HepG2 (cell line): ENCODE measurements around the gene TULP3. TPM values are rescaled to one million over a fixed set of nuclear protein-coding genes. Genes with fewer than 3 reads are reported as not detected.

Source experiments
- CREBL2 ChIP-seq: sonication (generic); formaldehyde crosslinking; IDR thresholded peaks from 2 replicates; pipeline ENCODE4 v1.8.1; 2023; ENCODE audit warnings: missing genetic modification reagents, mild to moderate bottlenecking, borderline replicate concordance
- GMEB2 ChIP-seq: IDR thresholded peaks from 2 replicates; pipeline ENCODE4 v1.6.1; 2016; ENCODE audit warnings: missing biosample characterization, missing genetic modification reagents, low read depth
- IRF1 ChIP-seq: sonication (generic); formaldehyde crosslinking; IDR thresholded peaks from 2 replicates; pipeline ENCODE4 v1.4.0; 2020; ENCODE audit warnings: low read depth, mild to moderate bottlenecking, missing genetic modification reagents
- KMT2B ChIP-seq: IDR thresholded peaks from 2 replicates; pipeline ENCODE4 v1.6.1; 2016; ENCODE audit warnings: missing genetic modification reagents, missing compliant biosample characterization
- MZF1 ChIP-seq: sonication (generic); formaldehyde crosslinking; IDR thresholded peaks from 2 replicates; pipeline ENCODE4 v1.8.1; 2023; ENCODE audit warnings: mild to moderate bottlenecking, missing genetic modification reagents, borderline replicate concordance
- NR2C2 ChIP-seq: sonication (generic); formaldehyde crosslinking; IDR thresholded peaks from 2 replicates; pipeline ENCODE4 v1.4.0; 2020; ENCODE audit warnings: missing genetic modification reagents, mild to moderate bottlenecking, moderate library complexity, borderline replicate concordance
- PITX1 ChIP-seq: sonication (generic); formaldehyde crosslinking; IDR thresholded peaks from 2 replicates; pipeline ENCODE4 v1.5.1; 2020; ENCODE audit warnings: mild to moderate bottlenecking, missing genetic modification reagents
- TBP ChIP-seq: sonication (generic); formaldehyde crosslinking; IDR thresholded peaks from 2 replicates; pipeline ENCODE4 v1.5.0; 2020; ENCODE audit warnings: missing genetic modification reagents
- TEAD3 ChIP-seq: optimal IDR thresholded peaks from 2 replicates; pipeline ENCODE3; 2016; ENCODE audit warnings: borderline replicate concordance
- TERF1 ChIP-seq: sonication (generic); formaldehyde crosslinking; IDR thresholded peaks from 2 replicates; pipeline ENCODE4 v1.8.0; 2022; ENCODE audit warnings: mild to moderate bottlenecking, missing genetic modification reagents, moderate library complexity
- ZHX2 ChIP-seq, 2 experiments: sonication (generic) in 1 of 2; formaldehyde crosslinking in 1 of 2; IDR thresholded peaks; 2 replicates each; pipeline versions ENCODE4 v1.6.1 to v1.9.0; 2014 to 2022; ENCODE audit warnings: antibody characterized with exemption in 1 of 2, borderline replicate concordance in 1 of 2, inconsistent platforms in 1 of 2, low read depth in 1 of 2, missing genetic modification reagents in 1 of 2
- ZNF335 ChIP-seq: sonication (generic); formaldehyde crosslinking; IDR thresholded peaks from 2 replicates; pipeline ENCODE4 v1.4.0; 2020; ENCODE audit warnings: missing genetic modification reagents
- ZNF350 ChIP-seq: sonication (generic); formaldehyde crosslinking; IDR thresholded peaks from 2 replicates; pipeline ENCODE4 v1.4.0; 2020; ENCODE audit warnings: mild to moderate bottlenecking, low read depth, missing genetic modification reagents, borderline replicate concordance
- ZNF362 ChIP-seq: sonication (generic); formaldehyde crosslinking; IDR thresholded peaks from 2 replicates; pipeline ENCODE4 v1.4.0; 2020; ENCODE audit warnings: missing genetic modification reagents, mild to moderate bottlenecking, borderline replicate concordance
- ZNF547 ChIP-seq: sonication (generic); formaldehyde crosslinking; IDR thresholded peaks from 2 replicates; pipeline ENCODE4 v1.5.1; 2020; ENCODE audit warnings: mild to moderate bottlenecking, missing genetic modification reagents
- ZNF720 ChIP-seq: sonication (generic); formaldehyde crosslinking; IDR thresholded peaks from 2 replicates; pipeline ENCODE4 v1.4.0; 2020; ENCODE audit warnings: missing genetic modification reagents
- polyA plus RNA-seq, 8 experiments: library from polyadenylated mRNA; depleted of rRNA in 3 of 8; stranded (reverse) in 7 of 8; unstranded in 1 of 8; fragments of >200 nt; fragmentation: Illumina TruSeq in 4 of 8; extraction: Trizol in 4 of 8; gene quantifications; 2 replicates each; pipeline versions ENCODE4 v1.2.1 to v1.2.3, GENCODE V29; 2011 to 2016; ENCODE audit warnings: low read depth in 4 of 8, missing spikeins in 1 of 8, mixed read lengths in 1 of 8; ENCODE audit not compliant: insufficient read depth in 1 of 8
- total RNA-seq, 5 experiments: library from RNA; depleted of rRNA; stranded (reverse); fragments of >200 nt; fragmentation: Illumina TruSeq; extraction: Trizol; gene quantifications; 2 replicates each; pipeline ENCODE4 v1.2.3, GENCODE V29; 2016; ENCODE audit warnings: low read depth in 1 of 5

TULP3 gene
- total and polyA plus RNA-seq, 2 of the 13 experiments (the other 11 are each of a cell fraction or from before 2014, with no cell fraction given) = 11.2 to 13.2 TPM

GRCh38 chr12:2959505-2960389 lies 69.1 kb downstream of the TULP3 start (continued):
- TF ChIP-seq ZHX2 (IDR thresholded peaks at IDR 0.05; ENCODE audit: low read depth) = no peak
- peak; percentile 58 for TF ChIP-seq ZHX2 (CRISPR knock-in tag; IDR thresholded peaks at IDR 0.05; ENCODE audit: borderline replicate concordance)
- TF ChIP-seq CREBL2 (CRISPR knock-in tag) = no peak
- 0 out of 2 replicates have a peak, but pooled peaks have one; percentile 28 for TF ChIP-seq ZNF350 (CRISPR knock-in tag)
- no peak for TF ChIP-seq GMEB2 (CRISPR knock-in tag)
- TF ChIP-seq MZF1 = no peak
- no peak for TF ChIP-seq ZNF547 (CRISPR knock-in tag)
- no peak for TF ChIP-seq ZNF335 (CRISPR knock-in tag)
- 0 out of 2 replicates have a peak, but pooled peaks have one; percentile 48 for TF ChIP-seq IRF1
- TF ChIP-seq ZNF362 = no peak; the same call in 1 of the 2 replicates
- no peak for TF ChIP-seq NR2C2 (CRISPR knock-in tag)
- TF ChIP-seq TERF1 (CRISPR knock-in tag) = no peak
- TF ChIP-seq TBP (CRISPR knock-in tag) = no peak
- no peak for TF ChIP-seq ZNF720 (CRISPR knock-in tag)
- TF ChIP-seq KMT2B = peak; percentile 27; the same call in 1 of the 2 replicates
- TF ChIP-seq PITX1 (CRISPR knock-in tag) = 0 out of 2 replicates have a peak, but pooled peaks have one; percentile 15
- no peak for TF ChIP-seq TEAD3 (CRISPR knock-in tag)
